Osteoblast (primary cell): ENCODE measurements around the gene PDS5B. TPM values are rescaled to one million over a fixed set of nuclear protein-coding genes. Genes with fewer than 3 reads are reported as not detected.
"Not testable (repeated sequence)": the region's sequence is repeated elsewhere in the genome, so short reads cannot be mapped to it uniquely, and the experiment has no call there.

ENCODE experiments used
- DNase-seq: peaks from one replicate; pipeline ENCODE4 v3.0.0; 2011; ENCODE audit warnings: low spot score, mixed read lengths; ENCODE audit not compliant: insufficient read length; ENCODE audit errors: missing footprints
- H2AFZ ChIP-seq: 2 replicates; pipeline ENCODE4 v1.6.0; 2011; ENCODE audit warnings: mild to moderate bottlenecking, low read length
- H3K27ac ChIP-seq: 2 replicates; pipeline ENCODE4 v1.5.1; 2011; ENCODE audit warnings: mild to moderate bottlenecking, low read depth, low read length, moderate library complexity
- H3K27me3 ChIP-seq: 2 replicates; pipeline ENCODE4 v1.6.0; 2012; ENCODE audit warnings: mild to moderate bottlenecking, control low read depth, inconsistent platforms, low read length, moderate library complexity; ENCODE audit not compliant: insufficient read depth
- H3K36me3 ChIP-seq: 2 replicates; pipeline ENCODE4 v1.5.1; 2011; ENCODE audit warnings: mild to moderate bottlenecking, low read length, control low read depth, moderate library complexity; ENCODE audit not compliant: insufficient read depth
- H3K4me1 ChIP-seq: 2 replicates; pipeline ENCODE4 v1.5.1; 2011; ENCODE audit warnings: mild to moderate bottlenecking, low read length, control low read depth, moderate library complexity; ENCODE audit not compliant: insufficient read depth
- H3K4me2 ChIP-seq: 2 replicates; pipeline ENCODE4 v1.6.0; 2011; ENCODE audit warnings: mild to moderate bottlenecking, low read length; ENCODE audit not compliant: insufficient read depth
- H3K4me3 ChIP-seq: fragments of 200-600 bp; sonication (generic); 3 replicates; pipeline ENCODE4 v1.5.1; 2012; ENCODE audit warnings: mild to moderate bottlenecking, low read length, inconsistent platforms; ENCODE audit not compliant: insufficient read depth
- H3K79me2 ChIP-seq: 2 replicates; pipeline ENCODE4 v1.6.0; 2012; ENCODE audit warnings: mild to moderate bottlenecking, low read length, control low read depth, inconsistent platforms; ENCODE audit not compliant: insufficient read depth
- H3K9me3 ChIP-seq: 2 replicates; pipeline ENCODE4 v1.5.1; 2011; ENCODE audit warnings: low read depth, low read length, control low read depth
- H4K20me1 ChIP-seq: 2 replicates; pipeline ENCODE4 v1.6.0; 2012; ENCODE audit warnings: mild to moderate bottlenecking, low read length, control low read depth; ENCODE audit not compliant: insufficient read depth
- CTCF ChIP-seq: IDR thresholded peaks from 2 replicates; pipeline ENCODE4 v1.5.1; 2011; ENCODE audit warnings: mild to moderate bottlenecking, low read depth, low read length, moderate library complexity; ENCODE audit errors: extremely low read depth
- total RNA-seq: library from RNA; depleted of rRNA; stranded (reverse); fragments of >200 nt; gene quantifications from 2 replicates; pipeline ENCODE4 v1.2.3, GENCODE V29; 2012

The PDS5B gene
- total RNA-seq, 1 donor: 23.2 TPM

DNA sequence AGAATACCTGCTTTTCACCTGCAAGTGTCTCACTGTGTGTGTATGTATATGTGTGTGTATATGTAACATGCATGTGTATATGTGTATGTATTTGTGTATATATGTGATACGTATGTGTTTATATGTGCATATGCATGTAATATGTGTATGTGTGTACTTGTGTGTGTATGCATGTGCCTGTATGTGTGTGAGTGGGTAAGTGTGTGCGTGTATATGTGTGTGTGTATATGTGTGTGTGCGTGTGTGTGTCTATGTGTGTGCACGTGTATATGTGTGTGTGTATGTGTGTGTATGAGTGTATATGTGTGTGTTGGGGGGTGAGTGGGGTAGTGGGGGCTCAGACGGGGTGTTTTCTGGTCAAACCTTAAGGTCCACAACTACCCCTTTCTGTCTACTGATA lies 237.3 kb downstream of the PDS5B start:
- H3K4me2 ChIP-seq: no peak overlapping the region
- H3K4me3 ChIP-seq: no peak overlapping the region
- no peaks in the 10 kb centered on the region for H3K79me2 ChIP-seq
- no peaks in the 10 kb centered on the region for H4K20me1 ChIP-seq
- H3K27me3 ChIP-seq: no peaks in the 10 kb centered on the region
- H3K36me3 ChIP-seq: no peaks in the 10 kb centered on the region
- no peak for TF ChIP-seq CTCF
- no peak overlapping the region for H3K27ac ChIP-seq
- H2AFZ ChIP-seq: no peak overlapping the region
- peaks cover 16% of the 10 kb centered on the region for H3K4me1 ChIP-seq
- DNase-seq: no peak
- no peaks in the 10 kb centered on the region for H3K9me3 ChIP-seq

- H3K79me2 ChIP-seq: no peaks in the 10 kb centered on the region
- H3K27me3 ChIP-seq: no peaks in the 10 kb centered on the region
- no peaks in the 10 kb centered on the region for H3K9me3 ChIP-seq
- no peaks in the 10 kb centered on the region for H3K36me3 ChIP-seq
- no peaks in the 10 kb centered on the region for H4K20me1 ChIP-seq
- no peak for DNase-seq
- H3K4me1 ChIP-seq: peaks cover 16% of the 10 kb centered on the region
- H3K4me2 ChIP-seq: peak overlapping the region; percentile 53
- H2AFZ ChIP-seq: no peak overlapping the region
- no peak overlapping the region for H3K4me3 ChIP-seq
- TF ChIP-seq CTCF: no peak
- peak overlapping the region; percentile 48 for H3K27ac ChIP-seq
Measured at GRCh38 chr13:32824061-32824460, 237.8 kb downstream of the PDS5B start.

- no peaks in the 10 kb centered on the region for H3K9me3 ChIP-seq
- peak overlapping the region; percentile 11 for H2AFZ ChIP-seq
- no peaks in the 10 kb centered on the region for H3K79me2 ChIP-seq
- TF ChIP-seq CTCF: no peak
- no peak overlapping the region for H3K4me3 ChIP-seq
- no peaks in the 10 kb centered on the region for H4K20me1 ChIP-seq
- H3K4me1 ChIP-seq: peaks cover 21% of the 10 kb centered on the region
- H3K27ac ChIP-seq: peak overlapping the region; percentile 55
- peak overlapping the region; percentile 53 for H3K4me2 ChIP-seq
- DNase-seq: peak; percentile 84
- no peaks in the 10 kb centered on the region for H3K36me3 ChIP-seq
- H3K27me3 ChIP-seq: no peaks in the 10 kb centered on the region
Measured at GRCh38 chr13:32824675-32825074, 238.4 kb downstream of the PDS5B start.

GRCh38 chr13:32825481-32825880 lies 239.2 kb downstream of the PDS5B start:
- H3K4me2 ChIP-seq: no peak overlapping the region
- no peaks in the 10 kb centered on the region for H4K20me1 ChIP-seq
- H3K79me2 ChIP-seq: no peaks in the 10 kb centered on the region
- H3K4me1 ChIP-seq: peaks cover 25% of the 10 kb centered on the region
- no peaks in the 10 kb centered on the region for H3K9me3 ChIP-seq
- DNase-seq: no peak
- H2AFZ ChIP-seq: no peak overlapping the region
- no peak for TF ChIP-seq CTCF
- no peaks in the 10 kb centered on the region for H3K27me3 ChIP-seq
- H3K36me3 ChIP-seq: no peaks in the 10 kb centered on the region
- H3K27ac ChIP-seq: no peak overlapping the region
- no peak overlapping the region for H3K4me3 ChIP-seq

DNA sequence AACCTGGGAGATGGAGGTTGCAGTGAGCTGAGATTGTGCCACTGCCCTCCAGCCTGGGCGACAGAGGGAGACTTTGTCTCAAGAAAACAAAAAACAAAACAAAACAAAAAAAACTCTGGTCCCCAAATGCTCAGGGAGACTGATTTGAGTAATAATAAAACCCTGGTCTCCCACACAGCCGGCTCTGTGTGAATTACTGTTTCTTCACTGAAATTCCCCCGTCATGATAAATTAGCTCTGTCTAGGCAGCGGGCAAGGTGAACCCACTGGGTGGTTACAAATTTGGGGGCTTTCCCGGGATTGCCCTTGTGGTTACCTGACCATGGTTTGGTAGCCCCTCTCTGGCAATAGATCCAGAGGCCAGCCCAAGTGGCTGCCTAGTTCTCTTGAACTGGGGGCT lies 240.1 kb downstream of the PDS5B start:
- H3K9me3 ChIP-seq, H3K36me3 ChIP-seq, H3K4me2 ChIP-seq, H4K20me1 ChIP-seq, H3K4me3 ChIP-seq, H2AFZ ChIP-seq, H3K79me2 ChIP-seq, H3K27ac ChIP-seq, DNase-seq, H3K27me3 ChIP-seq: not testable (repeated sequence)
- H3K4me1 ChIP-seq: peaks cover 25% of the 10 kb centered on the region
